Left colon (tissue), 2 donors: Measurements from ENCODE around the gene MSANTD4. TPM values are rescaled to one million over a fixed set of nuclear protein-coding genes. Genes with fewer than 3 reads are reported as not detected.
"Not testable (repeated sequence)": the region's sequence is repeated elsewhere in the genome, so short reads cannot be mapped to it uniquely, and the experiment has no call there.

Source experiments
- ATAC-seq: fragments of 200-7000 bp; cut with Tn5 transposase; one replicate; pipeline ENCODE4 v1.9.1; 2020; ENCODE audit warnings: mild to moderate bottlenecking, moderate library complexity
- DNase-seq, 2 donors: peaks; one replicate each; pipeline ENCODE4 v3.0.0-alpha.2; 2020
- intact Hi-C, 2 donors: fragments of 100-400 bp; cut with DNase I in 1 of 2; cut with micrococcal nuclease in 1 of 2; formaldehyde crosslinking; loops; one replicate each; pipeline versions ENCODE4 v1.11.2 to v1.14.0; 2022; cut with DNase I, micrococcal nuclease
- long read RNA-seq: library from polyadenylated mRNA; unstranded; transcript quantifications from one replicate; pipeline ENCODE4 v2.0.0, GENCODE V29; 2021
- total RNA-seq, 2 donors: library from RNA; stranded (reverse); fragmentation: NEBNext Ultra II Directional; extraction: Animal tissue kit (Norgen Biotek cat#: 25700); gene quantifications; one replicate each; pipeline ENCODE4 v1.2.1, GENCODE V29; 2021
- donor health status: DM: no; HTN: no; CAD: no.
- donor health status: DM: yes; HTN: yes; CAD: no.

MSANTD4 gene
- 1 to 10 TPM; 6.7 to 8.2 TPM for total RNA-seq
- long read RNA-seq, transcript MSANTD4-204 (3 exons, 948 nt) = major isoform, 7 of 9 reads
- long read RNA-seq, partial matches to known transcripts = 1 of 9 reads
- long read RNA-seq, other reads (novel, unspliced or antisense) = 1 of 9 reads

- DNase-seq (peak; percentile 97 to 100), ATAC-seq (peak; percentile 96)
- intact Hi-C loops = loop anchor here in 1 of 2 donors (5.0 kb wide), 1 partner anchor 55 kb away; the partner anchor contains the start of genes AASDHPPT and KBTBD3
Observed at GRCh38 chr11:106021967-106022794, at the start of gene MSANTD4. TSS of gene MSANTD4 (minus strand) at chr11:106022240. CDS start at chr11:106010917, 11,323 bp downstream.

- DNase-seq = no peak
- no peak for ATAC-seq
- intact Hi-C loops = no loop called here
Observed at GRCh38 chr11:106070606-106071005, 48.6 kb upstream of the MSANTD4 start.

GRCh38 chr11:106063009-106063408 is 41.0 kb upstream of the MSANTD4 start:
- ATAC-seq (no peak), DNase-seq (no peak)
- intact Hi-C loops = no loop called here

GRCh38 chr11:106061954-106062949 is 40.2 kb upstream of the MSANTD4 start:
- intact Hi-C loops = no loop called here
- no peak for DNase-seq
- no peak for ATAC-seq

GRCh38 chr11:106061249-106061784 is 39.3 kb upstream of the MSANTD4 start:
- intact Hi-C loops = no loop called here
- no peak for DNase-seq
- ATAC-seq = no peak

- no peak for ATAC-seq
Observed at GRCh38 chr11:106059617-106060016, 37.6 kb upstream of the MSANTD4 start.

GRCh38 chr11:106058377-106058776 is 36.3 kb upstream of the MSANTD4 start:
- intact Hi-C loops, DNase-seq, ATAC-seq: not testable (repeated sequence)

More at GRCh38 chr11:106059617-106060016, 37.6 kb upstream of the MSANTD4 start:
- DNase-seq = no peak
- intact Hi-C loops = no loop called here

GRCh38 chr11:106051103-106051502 is 29.1 kb upstream of the MSANTD4 start:
- ATAC-seq (no peak), DNase-seq (no peak)
- intact Hi-C loops = no loop called here

- DNase-seq = no peak
- intact Hi-C loops = no loop called here
- no peak for ATAC-seq
Observed at GRCh38 chr11:106049727-106050476, 27.9 kb upstream of the MSANTD4 start.

- DNase-seq = no peak
- intact Hi-C loops = no loop called here
- no peak for ATAC-seq
Observed at GRCh38 chr11:106047631-106048030, 25.6 kb upstream of the MSANTD4 start.

GRCh38 chr11:106043540-106043939 is 21.5 kb upstream of the MSANTD4 start:
- intact Hi-C loops = no loop called here
- no peak for ATAC-seq

GRCh38 chr11:106032861-106033260 is 10.8 kb upstream of the MSANTD4 start:
- ATAC-seq = no peak
- intact Hi-C loops = no loop called here
- no peak for DNase-seq

More at GRCh38 chr11:106043540-106043939, 21.5 kb upstream of the MSANTD4 start:
- no peak for DNase-seq

- DNase-seq (no peak), ATAC-seq (no peak)
- intact Hi-C loops = no loop called here
Observed at GRCh38 chr11:106031936-106032335, 9.9 kb upstream of the MSANTD4 start.

GRCh38 chr11:106031202-106031810 is 9.3 kb upstream of the MSANTD4 start:
- intact Hi-C loops = no loop called here
- ATAC-seq (no peak), DNase-seq (no peak)

- DNase-seq = no peak
- intact Hi-C loops = no loop called here
- no peak for ATAC-seq
Observed at GRCh38 chr11:106030609-106031008, 8.6 kb upstream of the MSANTD4 start.

- intact Hi-C loops = loop anchor here in 1 of 2 donors (5.0 kb wide), 1 partner anchor 54 kb away; the partner anchor contains the start of genes AASDHPPT and KBTBD3
- ATAC-seq (no peak), DNase-seq (no peak)
Observed at GRCh38 chr11:106022795-106023275, 795 bp upstream of the MSANTD4 start.

- DNase-seq (no peak), ATAC-seq (peak; percentile 1)
- intact Hi-C loops = loop anchor here in 1 of 2 donors (5.0 kb wide), 1 partner anchor 56 kb away; the partner anchor contains the start of genes AASDHPPT and KBTBD3
Observed at GRCh38 chr11:106021181-106021966, 666 bp downstream of the MSANTD4 start.
